Measurements from ENCODE around the gene C15orf61. TPM values are rescaled to one million over a fixed set of nuclear protein-coding genes. Genes with fewer than 3 reads are reported as not detected.

The C15orf61 gene
- total RNA-seq, 1 experiment from 2014 or later = 3.9 TPM

- Histone ChIP-seq H3K4me1 (ENCODE audit: insufficient read depth, low read length) (no peaks in the 10 kb centered on the region), H3K27ac (ENCODE audit: low read length) (no peak overlapping the region), H3K4me3 (ENCODE audit: low read length) (no peak overlapping the region), H3K79me2 (ENCODE audit: low read length) (no peaks in the 10 kb centered on the region), H3K27me3 (ENCODE audit: low read length) (no peaks in the 10 kb centered on the region), H3K9me2 (replicated peaks; ENCODE audit: low read length) (no peaks in the 10 kb centered on the region), H3K9me3 (ENCODE audit: low read length) (no peaks in the 10 kb centered on the region), H2AFZ (ENCODE audit: low read length) (no peak overlapping the region), H4K20me1 (ENCODE audit: low read length) (no peaks in the 10 kb centered on the region), H3K4me2 (ENCODE audit: low read length) (no peak overlapping the region), H3F3A (ENCODE audit: low read length, unreplicated experiment) (no peaks in the 10 kb centered on the region), H3K9ac (ENCODE audit: low read length) (no peak overlapping the region), H3K36me3 (ENCODE audit: low read depth, low read length) (no peaks in the 10 kb centered on the region)
- DNase-seq (no peak), ATAC-seq (no peak)
- ChIA-PET CTCF (no interaction called here), POLR2A (ENCODE audit: unreplicated experiment) (no interaction called here)
- BruUV-seq (replicated peaks) = no TSS peak
- TF ChIP-seq EZH2 (IDR thresholded peaks at IDR 0.05; ENCODE audit: low read length, unreplicated experiment) = no peak
- TF ChIP-seq CTCF (conservative IDR thresholded peaks at IDR 0.05; ENCODE audit: low read depth, low read length) = no peak
- intact Hi-C loops (cut with micrococcal nuclease) = no loop called here
Measured at GRCh38 chr15:67558502-67558901, 37.6 kb downstream of the C15orf61 start.

- POLR2A ChIA-PET (ENCODE audit: unreplicated experiment) = no interaction called here
- no peaks in the 10 kb centered on the region for H3K4me1 ChIP-seq (ENCODE audit: insufficient read depth, low read length)
- no peak overlapping the region for H3K27ac ChIP-seq (ENCODE audit: low read length)
Measured at GRCh38 chr15:67559158-67559557, 38.2 kb downstream of the C15orf61 start.

GRCh38 chr15:67559576-67559975, 38.6 kb downstream of the C15orf61 start:
- H3K4me1 ChIP-seq (ENCODE audit: insufficient read depth, low read length) = no peaks in the 10 kb centered on the region
- no peak for DNase-seq
- H3K79me2 ChIP-seq (ENCODE audit: low read length) = no peaks in the 10 kb centered on the region
- no peak overlapping the region for H3K9ac ChIP-seq (ENCODE audit: low read length)
- no peaks in the 10 kb centered on the region for H4K20me1 ChIP-seq (ENCODE audit: low read length)
- H3K4me2 ChIP-seq (ENCODE audit: low read length) = no peak overlapping the region
- no peak for TF ChIP-seq EZH2 (IDR thresholded peaks at IDR 0.05; ENCODE audit: low read length, unreplicated experiment)
- no peaks in the 10 kb centered on the region for H3K9me3 ChIP-seq (ENCODE audit: low read length)
- BruUV-seq (replicated peaks) = no TSS peak
- no peaks in the 10 kb centered on the region for H3F3A ChIP-seq (ENCODE audit: low read length, unreplicated experiment)
- H3K27me3 ChIP-seq (ENCODE audit: low read length) = no peaks in the 10 kb centered on the region
- no peak overlapping the region for H2AFZ ChIP-seq (ENCODE audit: low read length)
- H3K36me3 ChIP-seq (ENCODE audit: low read depth, low read length) = no peaks in the 10 kb centered on the region
- intact Hi-C loops (cut with micrococcal nuclease) = no loop called here
- no peak overlapping the region for H3K4me3 ChIP-seq (ENCODE audit: low read length)
- ATAC-seq = no peak
- no peak overlapping the region for H3K27ac ChIP-seq (ENCODE audit: low read length)
- ChIA-PET POLR2A (ENCODE audit: unreplicated experiment) (no interaction called here), CTCF (interaction anchor here (0.7 kb wide), 1 partner anchor 162 kb away, joined by 3 read pairs; no protein-coding TSS in a partner anchor)
- no peaks in the 10 kb centered on the region for H3K9me2 ChIP-seq (replicated peaks; ENCODE audit: low read length)

More at GRCh38 chr15:67559158-67559557, 38.2 kb downstream of the C15orf61 start:
- H3K36me3 ChIP-seq (ENCODE audit: low read depth, low read length) = no peaks in the 10 kb centered on the region
- no peaks in the 10 kb centered on the region for H4K20me1 ChIP-seq (ENCODE audit: low read length)
- H3K79me2 ChIP-seq (ENCODE audit: low read length) = no peaks in the 10 kb centered on the region
- no peaks in the 10 kb centered on the region for H3K9me2 ChIP-seq (replicated peaks; ENCODE audit: low read length)
- H3K4me3 ChIP-seq (ENCODE audit: low read length) = no peak overlapping the region
- H3K27me3 ChIP-seq (ENCODE audit: low read length) = no peaks in the 10 kb centered on the region
- intact Hi-C loops (cut with micrococcal nuclease) = no loop called here
- no peak overlapping the region for H3K4me2 ChIP-seq (ENCODE audit: low read length)
- CTCF ChIA-PET = no interaction called here
- no peaks in the 10 kb centered on the region for H3F3A ChIP-seq (ENCODE audit: low read length, unreplicated experiment)
- no TSS peak for BruUV-seq (replicated peaks)
- TF ChIP-seq EZH2 (IDR thresholded peaks at IDR 0.05; ENCODE audit: low read length, unreplicated experiment) = no peak
- TF ChIP-seq CTCF (conservative IDR thresholded peaks at IDR 0.05; ENCODE audit: low read depth, low read length) = no peak
- TF ChIP-seq EZH2phosphoT487 (IDR thresholded peaks at IDR 0.05; ENCODE audit: borderline replicate concordance, low read length) = no peak
- H3K9me3 ChIP-seq (ENCODE audit: low read length) = no peaks in the 10 kb centered on the region
- ATAC-seq (no peak), DNase-seq (no peak)
- H2AFZ ChIP-seq (ENCODE audit: low read length) = no peak overlapping the region
- H3K9ac ChIP-seq (ENCODE audit: low read length) = no peak overlapping the region
